22Rv1 (cell line): ENCODE measurements around the gene TRIML2.

Experiments used
- CTCF ChIP-seq: fragments of 450-650 bp; IDR thresholded peaks from 2 replicates; pipeline ENCODE4 v1.5.1; 2017; ENCODE audit warnings: mild to moderate bottlenecking
- ZFX ChIP-seq: fragments of 450-650 bp; IDR thresholded peaks from 2 replicates; pipeline ENCODE4 v1.6.1; 2017; ENCODE audit warnings: antibody characterized with exemption, borderline replicate concordance

GRCh38 chr4:188146618-188147017 lies 37.2 kb upstream of the TRIML2 start:
- TF ChIP-seq CTCF: no peak
- no peak for TF ChIP-seq ZFX
